NCI-H526 treated with DMSO at 0.1 percent for 48 hours (cell line): Measurements from ENCODE around the gene PCDHGB2.
"Not testable (repeated sequence)": the region's sequence is repeated elsewhere in the genome, so short reads cannot be mapped to it uniquely, and the experiment has no call there.

Experiments
- DNase-seq: peaks from one replicate; lab custom pipeline; 2025; lab: John Stamatoyannopoulos, UW

Gene PCDHGB2

GRCh38 chr5:141349917-141350619 lies 9.7 kb upstream of the PCDHGB2 start, which contains the start of gene PCDHGB1:
TSS of gene PCDHGB1 (plus strand) at chr5:141350099. CDS start at chr5:141350261, 162 bp downstream.
- no peak for DNase-seq

- DNase-seq: no peak
Measured at GRCh38 chr5:141351591-141351990, 8.2 kb upstream of the PCDHGB2 start.

DNA sequence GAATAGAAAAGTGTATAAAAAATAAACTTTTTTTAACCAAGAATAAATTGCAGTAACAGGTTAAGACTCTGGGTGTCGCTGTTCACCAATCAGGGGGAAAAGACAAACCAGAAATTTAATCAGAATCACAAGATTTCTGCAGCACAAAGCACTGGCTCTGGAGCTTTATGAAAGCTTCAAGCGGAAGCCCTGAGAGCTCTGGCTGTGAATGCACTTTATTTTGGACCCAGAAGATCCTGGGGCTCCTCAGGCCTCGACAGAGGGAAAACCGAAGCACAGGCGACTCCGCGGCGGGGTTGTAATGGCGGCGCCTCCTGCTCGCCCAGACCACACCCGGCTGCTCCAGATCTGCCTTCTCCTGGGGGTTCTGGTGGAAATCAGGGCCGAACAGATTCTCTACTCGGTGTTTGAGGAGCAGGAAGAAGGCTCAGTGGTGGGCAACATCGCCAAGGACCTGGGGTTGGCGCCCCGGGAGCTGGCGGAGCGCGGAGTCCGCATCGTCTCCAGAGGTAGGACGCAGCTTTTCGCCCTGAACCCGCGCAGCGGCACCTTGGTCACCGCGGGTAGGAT lies 4.8 kb upstream of the PCDHGB2 start, which contains the start of gene PCDHGA4:
Gene PCDHGA4, plus strand, starts transcription at position 122 of the 570 bp plus-strand sequence. Its CDS starts 87 bp downstream, at position 209.
- no peak for DNase-seq

GRCh38 chr5:141355641-141356040 lies 4.2 kb upstream of the PCDHGB2 start:
- no peak for DNase-seq

DNA sequence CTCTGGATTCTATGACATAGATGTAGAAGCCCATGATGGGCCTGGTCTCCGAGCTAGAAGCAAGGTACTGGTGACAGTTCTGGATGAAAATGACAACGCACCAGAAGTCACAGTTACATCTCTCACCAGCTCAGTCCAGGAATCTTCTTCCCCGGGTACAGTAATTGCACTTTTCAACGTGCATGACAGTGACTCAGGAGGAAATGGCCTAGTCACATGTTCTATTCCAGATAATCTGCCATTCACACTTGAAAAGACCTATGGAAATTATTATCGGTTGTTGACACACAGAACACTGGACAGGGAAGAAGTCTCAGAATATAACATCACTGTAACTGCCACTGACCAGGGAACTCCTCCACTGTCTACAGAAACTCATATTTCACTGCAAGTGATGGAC lies 3.7 kb upstream of the PCDHGB2 start:
- DNase-seq: no peak

- DNase-seq: no peak
Measured at GRCh38 chr5:141356950-141357349, 2.8 kb upstream of the PCDHGB2 start.

DNA sequence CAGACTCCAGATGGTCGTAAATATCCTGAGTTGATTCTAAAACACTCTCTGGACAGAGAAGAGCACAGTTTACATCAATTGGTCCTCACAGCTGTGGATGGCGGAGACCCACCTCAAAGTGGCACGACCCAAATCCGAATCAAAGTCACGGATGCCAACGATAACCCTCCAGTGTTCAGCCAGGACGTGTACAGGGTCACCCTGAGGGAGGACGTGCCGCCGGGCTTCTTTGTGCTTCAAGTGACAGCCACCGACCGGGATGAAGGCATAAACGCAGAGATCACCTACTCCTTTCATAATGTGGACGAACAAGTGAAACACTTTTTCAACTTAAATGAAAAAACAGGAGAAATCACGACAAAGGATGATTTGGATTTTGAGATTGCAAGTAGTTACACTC lies 891 bp downstream of the PCDHGB2 start:
- DNase-seq: no peak

DNA sequence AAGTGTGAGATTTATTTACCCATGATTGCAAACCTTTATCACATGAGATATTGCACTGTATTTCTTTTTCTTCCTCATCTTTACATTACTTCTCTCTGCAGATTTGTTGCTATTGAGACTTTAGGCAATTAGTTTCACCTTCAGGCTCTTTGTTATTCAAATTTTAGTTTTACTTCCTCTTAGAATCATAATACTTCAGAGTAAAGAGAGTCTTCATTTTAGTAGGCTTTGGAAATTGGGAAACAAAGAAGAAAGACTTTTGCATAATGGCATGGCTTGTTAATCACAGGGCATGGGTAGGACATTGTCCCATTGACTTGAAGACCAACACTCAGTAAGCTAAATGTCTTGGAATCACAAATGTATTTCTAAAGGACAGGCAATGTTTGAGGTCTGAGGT lies 2.9 kb downstream of the PCDHGB2 start:
- DNase-seq: no peak

- DNase-seq: no peak
Measured at GRCh38 chr5:141363952-141364660, 4.3 kb downstream of the PCDHGB2 start, which contains the start of gene PCDHGA5. TSS of gene PCDHGA5 (plus strand) at chr5:141364162. CDS start at chr5:141364331, 169 bp downstream.

GRCh38 chr5:141366016-141366896 lies 6.5 kb downstream of the PCDHGB2 start:
- no peak for DNase-seq

DNA sequence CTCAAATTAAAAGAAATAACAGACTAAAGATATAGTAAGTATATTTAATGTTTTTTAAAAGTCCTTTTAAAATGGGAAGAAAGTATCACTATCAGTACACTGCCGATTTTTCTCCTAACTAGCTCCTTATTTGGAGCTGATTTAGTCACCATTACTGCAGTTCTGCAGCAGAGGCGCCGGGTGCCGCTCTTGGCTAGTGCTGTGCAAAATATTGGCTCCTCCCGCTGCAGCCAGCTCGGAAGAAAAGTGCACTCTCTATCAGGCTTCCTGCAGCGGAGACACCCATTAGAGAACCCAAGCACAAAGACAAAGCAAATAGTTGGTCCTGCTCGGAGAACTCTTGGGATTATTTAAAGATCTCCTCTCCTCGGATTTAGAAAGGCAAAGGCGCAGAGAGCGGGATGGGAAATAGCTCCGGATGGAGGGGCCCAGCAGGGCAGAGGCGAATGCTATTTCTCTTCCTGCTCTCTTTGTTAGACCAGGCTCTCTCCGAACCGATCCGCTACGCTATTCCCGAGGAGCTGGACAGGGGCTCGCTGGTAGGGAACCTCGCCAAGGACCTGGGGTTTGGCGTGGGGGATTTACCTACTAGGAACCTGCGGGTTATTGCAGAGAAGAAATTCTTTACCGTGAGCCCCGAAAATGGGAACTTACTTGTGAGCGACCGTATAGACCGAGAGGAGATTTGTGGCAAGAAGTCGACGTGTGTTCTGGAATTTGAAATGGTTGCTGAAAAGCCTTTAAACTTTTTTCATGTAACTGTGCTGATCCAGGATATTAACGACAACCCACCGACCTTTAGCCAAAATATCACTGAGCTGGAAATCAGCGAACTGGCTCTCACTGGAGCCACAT lies 10.4 kb downstream of the PCDHGB2 start, which contains the start of gene PCDHGB3:
Gene PCDHGB3, plus strand, starts transcription at position 249 of the 855 bp plus-strand sequence. Its CDS starts 153 bp downstream, at position 402.
- no peak for DNase-seq

DNA sequence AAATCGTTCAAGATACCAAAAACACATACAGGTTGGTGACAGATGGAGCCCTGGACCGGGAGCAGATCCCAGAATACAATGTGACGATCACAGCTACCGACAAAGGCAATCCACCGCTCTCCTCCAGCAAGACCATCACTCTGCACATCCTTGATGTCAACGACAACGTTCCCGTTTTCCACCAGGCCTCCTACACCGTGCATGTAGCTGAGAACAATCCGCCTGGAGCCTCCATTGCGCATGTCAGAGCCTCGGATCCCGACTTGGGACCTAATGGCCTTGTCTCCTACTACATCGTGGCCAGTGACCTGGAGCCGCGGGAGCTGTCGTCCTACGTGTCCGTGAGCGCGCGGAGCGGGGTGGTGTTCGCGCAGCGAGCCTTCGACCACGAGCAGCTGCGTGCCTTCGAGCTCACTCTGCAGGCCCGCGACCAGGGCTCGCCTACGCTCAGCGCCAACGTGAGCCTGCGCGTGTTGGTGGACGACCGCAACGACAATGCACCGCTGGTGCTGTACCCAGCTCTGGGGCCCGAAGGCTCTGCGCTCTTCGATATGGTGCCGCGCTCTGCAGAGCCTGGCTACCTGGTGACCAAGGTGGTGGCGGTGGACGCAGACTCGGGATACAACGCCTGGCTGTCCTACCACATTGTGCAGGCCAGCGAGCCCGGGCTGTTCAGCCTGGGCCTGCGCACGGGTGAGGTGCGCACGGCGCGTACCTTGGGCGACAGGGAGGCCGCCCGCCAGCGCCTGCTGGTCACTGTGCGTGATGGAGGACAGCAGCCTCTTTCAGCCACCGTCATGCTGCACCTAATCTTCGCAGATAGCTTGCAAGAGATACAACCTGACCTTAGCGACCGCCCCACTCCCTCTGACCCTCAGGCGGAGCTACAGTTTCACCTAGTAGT lies 12.0 kb downstream of the PCDHGB2 start:
- DNase-seq: no peak

DNA sequence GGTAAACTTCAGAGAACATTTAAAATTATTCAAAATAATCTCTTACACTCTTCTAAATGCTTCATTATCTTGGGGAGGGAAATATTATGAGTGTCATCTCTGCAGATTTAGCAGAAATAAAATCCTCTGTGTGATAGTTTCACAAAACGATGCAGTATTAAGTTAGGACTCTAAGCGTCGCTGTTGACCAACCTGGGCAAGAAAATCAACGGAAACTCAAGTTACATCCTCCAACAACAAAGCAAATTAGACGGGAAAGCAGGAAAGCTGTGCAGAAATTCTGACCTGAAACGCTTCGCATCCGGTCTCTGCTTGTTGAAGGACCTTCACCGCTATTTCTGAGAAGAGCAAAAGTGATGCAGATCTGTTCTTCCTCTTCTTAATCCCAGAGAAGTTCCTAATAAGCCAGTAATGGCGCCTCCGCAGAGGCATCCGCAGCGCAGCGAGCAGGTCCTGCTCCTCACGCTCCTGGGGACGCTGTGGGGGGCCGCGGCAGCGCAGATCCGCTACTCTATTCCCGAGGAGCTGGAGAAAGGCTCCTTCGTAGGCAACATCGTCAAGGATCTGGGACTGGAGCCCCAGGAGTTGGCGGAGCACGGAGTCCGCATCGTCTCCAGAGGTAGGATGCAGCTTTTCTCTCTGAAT lies 14.0 kb downstream of the PCDHGB2 start, which contains the start of gene PCDHGA6:
Gene PCDHGA6, plus strand, starts transcription at position 219 of the 645 bp plus-strand sequence. Its CDS starts 193 bp downstream, at position 412.
- DNase-seq: no peak

DNA sequence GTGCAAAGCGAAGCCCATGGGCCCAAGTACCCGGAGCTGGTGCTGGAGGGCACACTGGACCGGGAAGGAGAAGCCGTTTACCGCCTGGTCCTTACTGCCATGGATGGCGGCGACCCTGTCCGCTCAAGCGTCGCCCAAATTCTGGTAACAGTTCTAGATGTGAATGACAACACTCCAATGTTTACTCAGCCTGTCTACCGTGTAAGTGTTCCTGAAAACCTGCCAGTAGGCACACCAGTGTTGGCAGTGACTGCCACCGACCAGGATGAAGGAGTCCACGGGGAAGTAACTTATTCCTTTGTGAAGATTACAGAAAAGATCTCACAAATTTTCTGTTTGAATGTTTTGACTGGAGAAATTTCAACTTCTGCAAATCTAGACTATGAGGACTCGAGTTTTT lies 14.8 kb downstream of the PCDHGB2 start:
- no peak for DNase-seq

DNA sequence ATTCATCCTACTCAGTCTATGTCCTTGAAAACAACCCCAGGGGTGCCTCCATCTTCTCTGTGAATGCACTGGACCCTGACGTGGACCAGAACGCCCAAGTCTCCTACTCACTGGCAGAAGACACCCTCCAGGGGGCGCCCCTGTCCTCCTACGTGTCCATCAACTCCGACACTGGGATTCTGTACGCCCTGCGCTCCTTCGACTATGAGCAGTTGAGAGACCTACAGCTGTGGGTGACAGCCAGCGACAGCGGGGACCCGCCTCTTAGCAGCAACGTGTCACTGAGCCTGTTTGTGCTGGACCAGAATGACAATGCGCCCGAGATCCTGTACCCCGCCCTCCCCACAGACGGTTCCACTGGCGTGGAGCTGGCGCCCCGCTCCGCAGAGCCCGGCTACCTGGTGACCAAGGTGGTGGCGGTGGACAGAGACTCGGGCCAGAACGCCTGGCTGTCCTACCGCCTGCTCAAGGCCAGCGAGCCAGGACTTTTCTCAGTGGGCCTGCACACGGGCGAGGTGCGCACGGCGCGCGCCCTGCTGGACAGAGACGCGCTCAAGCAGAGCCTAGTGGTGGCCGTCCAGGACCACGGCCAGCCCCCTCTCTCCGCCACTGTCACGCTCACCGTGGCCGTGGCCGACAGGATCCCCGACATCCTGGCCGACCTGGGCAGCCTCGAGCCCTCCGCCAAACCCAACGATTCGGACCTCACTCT lies 15.8 kb downstream of the PCDHGB2 start:
- not testable (repeated sequence) for DNase-seq

DNA sequence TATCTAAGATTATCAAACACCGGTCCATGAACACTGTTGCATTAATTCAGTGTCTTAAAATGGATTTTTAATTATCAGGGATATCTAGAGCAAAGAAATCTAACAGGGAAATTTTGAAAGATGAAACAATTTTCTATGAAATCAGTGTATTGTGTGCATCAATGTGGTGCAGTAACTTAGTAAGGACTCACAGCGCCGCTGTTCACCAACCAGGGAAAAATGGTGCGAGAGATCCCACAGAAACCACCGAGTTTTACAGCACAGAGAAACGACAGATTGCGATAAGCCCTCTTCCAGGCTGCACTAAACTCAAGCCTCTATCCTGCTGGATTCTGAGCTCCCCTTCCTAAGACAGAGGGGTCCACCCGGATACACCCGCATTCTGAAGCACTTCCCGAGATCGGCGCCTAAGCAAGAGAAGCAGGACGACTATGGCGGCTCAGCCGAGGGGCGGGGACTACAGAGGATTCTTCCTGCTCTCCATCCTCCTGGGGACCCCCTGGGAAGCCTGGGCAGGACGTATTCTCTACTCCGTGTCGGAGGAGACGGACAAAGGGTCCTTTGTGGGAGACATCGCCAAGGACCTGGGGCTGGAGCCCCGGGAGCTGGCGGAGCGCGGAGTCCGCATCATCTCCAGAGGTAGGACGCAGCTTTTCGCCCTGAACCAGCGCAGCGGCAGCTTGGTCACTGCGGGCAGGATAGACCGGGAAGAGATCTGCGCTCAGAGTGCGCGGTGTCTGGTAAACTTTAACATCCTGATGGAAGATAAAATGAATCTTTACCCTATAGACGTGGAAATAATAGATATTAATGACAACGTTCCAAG lies 22.9 kb downstream of the PCDHGB2 start, which contains the start of gene PCDHGA7:
Gene PCDHGA7, plus strand, starts transcription at position 274 of the 826 bp plus-strand sequence. Its CDS starts 158 bp downstream, at position 432.
- no peak for DNase-seq

DNA sequence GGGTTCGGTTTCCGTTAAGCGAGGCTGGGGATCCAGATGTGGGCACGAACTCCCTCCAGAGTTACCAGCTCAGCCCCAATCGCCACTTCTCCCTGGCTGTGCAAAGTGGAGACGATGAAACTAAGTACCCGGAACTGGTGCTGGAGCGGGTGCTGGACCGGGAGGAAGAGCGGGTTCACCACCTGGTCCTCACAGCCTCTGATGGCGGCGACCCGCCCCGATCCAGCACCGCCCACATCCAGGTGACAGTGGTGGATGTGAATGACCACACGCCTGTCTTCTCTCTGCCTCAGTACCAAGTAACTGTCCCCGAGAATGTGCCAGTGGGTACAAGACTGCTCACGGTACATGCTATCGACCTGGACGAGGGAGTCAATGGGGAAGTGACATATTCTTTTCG lies 23.6 kb downstream of the PCDHGB2 start:
- no peak for DNase-seq
